SU-DHL-6 (cell line): Measurements from ENCODE around the gene TTC23.

Source experiments
- CTCF ChIP-seq: fragments of 200-600 bp; sonication (generic); IDR thresholded peaks from one replicate; pipeline ENCODE4 v1.5.1; 2017; ENCODE audit warnings: antibody characterized with exemption, mild to moderate bottlenecking, low read length, moderate library complexity; ENCODE audit not compliant: insufficient read depth, poor library complexity, severe bottlenecking
- EZH2phosphoT487 ChIP-seq: fragments of 200-600 bp; sonication (generic), shearing (Covaris generic); conservative IDR thresholded peaks from 2 replicates; pipeline ENCODE4 v1.6.1; 2018; ENCODE audit warnings: mild to moderate bottlenecking, antibody characterized with exemption, low read length, moderate library complexity, mixed read lengths

DNA sequence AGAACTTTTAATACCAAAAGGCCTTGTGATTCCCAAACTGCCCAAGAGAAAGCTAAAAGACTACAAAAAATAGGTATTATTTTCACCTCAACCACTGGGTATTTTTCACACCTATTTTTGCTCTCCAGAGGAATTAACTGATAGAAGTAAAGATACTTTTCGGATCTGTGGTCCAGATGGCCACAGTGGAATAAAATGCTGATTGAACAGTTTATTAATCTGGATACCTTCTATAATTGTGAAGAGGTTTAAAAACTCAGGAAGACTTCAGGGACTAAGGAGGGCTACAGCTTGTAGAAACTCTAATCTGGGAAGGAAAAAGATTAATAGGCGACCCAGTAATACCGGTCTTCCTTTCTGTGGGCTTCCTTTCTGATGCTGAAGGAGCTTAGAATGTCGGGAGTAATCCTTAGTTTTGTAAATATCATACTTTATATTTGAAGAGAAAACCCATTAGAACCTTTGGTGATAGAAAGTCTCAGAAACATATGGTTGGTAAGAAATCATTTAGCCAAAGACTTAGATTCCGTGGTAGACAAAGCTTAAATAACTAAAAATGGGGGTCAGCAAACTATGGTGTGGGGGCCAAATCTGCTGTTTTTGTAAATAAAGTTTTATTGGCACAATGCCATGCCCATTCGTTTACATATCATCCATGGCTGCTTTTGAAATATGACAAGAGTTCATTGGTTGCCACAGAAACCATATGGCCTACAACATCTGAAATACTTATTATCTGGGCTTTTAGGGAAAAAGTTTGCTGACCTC is 47.8 kb downstream of the TTC23 start:
- TF ChIP-seq CTCF (no peak), EZH2phosphoT487 (no peak)
